ENCODE data around the gene C2CD5. TPM values are rescaled to one million over a fixed set of nuclear protein-coding genes. Genes with fewer than 3 reads are reported as not detected.

The C2CD5 gene
- polyA plus RNA-seq, 1 of the 3 experiments (the other 2 are of a cell fraction): 9.2 TPM

DNA sequence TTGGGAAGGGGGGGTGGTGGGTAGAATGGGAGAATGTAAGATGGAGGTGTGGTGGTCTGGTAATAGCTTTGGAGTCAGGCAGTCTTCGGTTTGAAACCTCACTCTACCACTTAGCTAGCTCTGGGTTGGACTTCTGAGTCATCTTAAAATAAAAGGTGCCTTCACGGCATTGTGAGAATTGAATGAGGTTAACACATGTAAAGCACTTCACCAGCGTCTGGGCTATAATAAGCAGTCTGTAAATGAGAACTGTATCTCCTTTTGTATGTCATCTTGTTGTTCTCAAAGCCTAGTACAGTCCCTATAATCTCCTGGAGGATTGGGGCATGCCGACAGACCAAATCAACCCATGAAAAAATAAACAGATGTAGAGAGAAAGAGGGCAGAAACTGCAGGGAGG lies 11.2 kb downstream of the C2CD5 start (continued):
- TF ChIP-seq EZH2phosphoT487 (IDR thresholded peaks at IDR 0.05; ENCODE audit: borderline replicate concordance, low read depth): no peak
- TF ChIP-seq NRF1 (IDR thresholded peaks at IDR 0.05; ENCODE audit: low read depth, low read length): no peak
- no peak for TF ChIP-seq POLR2AphosphoS5 (IDR thresholded peaks at IDR 0.05; ENCODE audit: low read depth, low read length)
- TF ChIP-seq SMC3 (IDR thresholded peaks at IDR 0.05; ENCODE audit: low read depth, low read length): no peak
- TF ChIP-seq TAF1 (IDR thresholded peaks at IDR 0.05; ENCODE audit: borderline replicate concordance, low read depth, low read length): no peak
- no peak for TF ChIP-seq MXI1 (IDR thresholded peaks at IDR 0.05; ENCODE audit: low read depth, low read length)
- TF ChIP-seq RXRA (IDR thresholded peaks at IDR 0.05; ENCODE audit: borderline replicate concordance, low read depth): no peak

DNA sequence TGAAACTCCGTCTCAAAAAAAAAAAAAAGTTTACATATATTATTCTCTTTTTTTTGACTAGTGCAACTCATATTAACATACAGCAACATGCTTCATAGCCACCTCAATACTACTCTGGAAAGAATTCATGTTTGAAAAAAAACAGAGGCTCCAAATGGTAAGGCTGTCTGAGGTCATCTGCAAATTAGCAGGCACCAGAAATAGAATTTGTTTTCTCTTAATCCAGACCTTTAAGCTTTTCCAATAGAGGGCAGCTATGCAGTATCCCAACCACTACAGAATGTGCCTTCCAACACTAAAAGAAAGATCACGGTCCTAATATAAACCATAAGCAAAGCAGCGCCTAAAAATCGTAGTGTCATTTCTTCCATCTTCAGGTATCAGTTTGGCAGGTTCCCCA lies 12.0 kb downstream of the C2CD5 start:
- Histone ChIP-seq H3K79me2 (ENCODE audit: insufficient read depth) (peaks cover 14% of the 10 kb centered on the region), H3F3A (replicated peaks; ENCODE audit: insufficient read depth) (peaks cover 29% of the 10 kb centered on the region), H3K9ac (no peak overlapping the region), H3K4me3 (ENCODE audit: low read depth in 2 of 2, low read length in 1 of 2) (no peak overlapping the region), H3K9me3 (0 out of 2 replicates have a peak, but pooled peaks cover 5% of the 10 kb centered on the region), H3K4me2 (no peak overlapping the region), H3K9me2 (no peaks in the 10 kb centered on the region), H3K36me3 (replicated peaks in 1 of 2; ENCODE audit: control insufficient read depth in 1 of 2, insufficient read depth in 2 of 2, low read length in 1 of 2) (peaks cover 17 to 28% of the 10 kb centered on the region in 2 experiments), H2AFZ (ENCODE audit: low read depth) (no peak overlapping the region), H3K4me1 (ENCODE audit: control insufficient read depth in 1 of 2, insufficient read depth in 2 of 2, low read depth in 1 of 2, low read length in 1 of 2) (peaks cover 0 to 22% of the 10 kb centered on the region in 2 experiments; a peak in 3 of 4 replicates), H3K27ac (ENCODE audit: low read depth in 2 of 2, low read length in 1 of 2) (no peak overlapping the region), H4K20me1 (ENCODE audit: insufficient read depth) (no peaks in the 10 kb centered on the region), H3K27me3 (ENCODE audit: insufficient read depth) (no peaks in the 10 kb centered on the region)
- DNase-seq: no peak
- ChIA-PET CTCF (interaction anchor here (1.0 to 2.1 kb wide), 2 partner anchors 10 to 12 kb away, joined by 3 to 6 read pairs; partner anchors contain the start of gene C2CD5), POLR2A (no interaction called here)
- WGBS (ENCODE audit: low lambda C conversion rate): 94% methylated on average over 4 of the region's 4 CpGs
- TF ChIP-seq MXI1 (IDR thresholded peaks at IDR 0.05; ENCODE audit: low read depth, low read length): no peak
- TF ChIP-seq FOXM1 (IDR thresholded peaks at IDR 0.05; ENCODE audit: low read depth): no peak
- TF ChIP-seq SIN3A (IDR thresholded peaks at IDR 0.05; ENCODE audit: borderline replicate concordance, low read depth, low read length): no peak
- TF ChIP-seq TCF12 (IDR thresholded peaks at IDR 0.05): no peak
- TF ChIP-seq TAF1 (IDR thresholded peaks at IDR 0.05; ENCODE audit: borderline replicate concordance, low read depth, low read length): no peak
- no peak for TF ChIP-seq RCOR1 (IDR thresholded peaks at IDR 0.05; ENCODE audit: low read length)
- TF ChIP-seq GABPA (IDR thresholded peaks at IDR 0.05; ENCODE audit: low read depth): no peak
- TF ChIP-seq TEAD4 (IDR thresholded peaks at IDR 0.05; ENCODE audit: borderline replicate concordance, insufficient read depth): no peak
- TF ChIP-seq RFX5 (IDR thresholded peaks at IDR 0.05; ENCODE audit: low read length): no peak
- TF ChIP-seq, protein P1, sequence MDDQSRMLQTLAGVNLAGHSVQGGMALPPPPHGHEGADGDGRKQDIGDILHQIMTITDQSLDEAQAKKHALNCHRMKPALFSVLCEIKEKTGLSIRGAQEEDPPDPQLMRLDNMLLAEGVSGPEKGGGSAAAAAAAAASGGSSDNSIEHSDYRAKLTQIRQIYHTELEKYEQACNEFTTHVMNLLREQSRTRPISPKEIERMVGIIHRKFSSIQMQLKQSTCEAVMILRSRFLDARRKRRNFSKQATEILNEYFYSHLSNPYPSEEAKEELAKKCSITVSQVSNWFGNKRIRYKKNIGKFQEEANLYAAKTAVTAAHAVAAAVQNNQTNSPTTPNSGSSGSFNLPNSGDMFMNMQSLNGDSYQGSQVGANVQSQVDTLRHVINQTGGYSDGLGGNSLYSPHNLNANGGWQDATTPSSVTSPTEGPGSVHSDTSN (IDR thresholded peaks at IDR 0.05): no peak
- TF ChIP-seq NFIC (IDR thresholded peaks at IDR 0.05; ENCODE audit: borderline replicate concordance): no peak
- TF ChIP-seq, protein P2, sequence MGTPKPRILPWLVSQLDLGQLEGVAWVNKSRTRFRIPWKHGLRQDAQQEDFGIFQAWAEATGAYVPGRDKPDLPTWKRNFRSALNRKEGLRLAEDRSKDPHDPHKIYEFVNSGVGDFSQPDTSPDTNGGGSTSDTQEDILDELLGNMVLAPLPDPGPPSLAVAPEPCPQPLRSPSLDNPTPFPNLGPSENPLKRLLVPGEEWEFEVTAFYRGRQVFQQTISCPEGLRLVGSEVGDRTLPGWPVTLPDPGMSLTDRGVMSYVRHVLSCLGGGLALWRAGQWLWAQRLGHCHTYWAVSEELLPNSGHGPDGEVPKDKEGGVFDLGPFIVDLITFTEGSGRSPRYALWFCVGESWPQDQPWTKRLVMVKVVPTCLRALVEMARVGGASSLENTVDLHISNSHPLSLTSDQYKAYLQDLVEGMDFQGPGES (IDR thresholded peaks at IDR 0.05; ENCODE audit: low read depth, low read length): no peak
- TF ChIP-seq, protein P3, sequence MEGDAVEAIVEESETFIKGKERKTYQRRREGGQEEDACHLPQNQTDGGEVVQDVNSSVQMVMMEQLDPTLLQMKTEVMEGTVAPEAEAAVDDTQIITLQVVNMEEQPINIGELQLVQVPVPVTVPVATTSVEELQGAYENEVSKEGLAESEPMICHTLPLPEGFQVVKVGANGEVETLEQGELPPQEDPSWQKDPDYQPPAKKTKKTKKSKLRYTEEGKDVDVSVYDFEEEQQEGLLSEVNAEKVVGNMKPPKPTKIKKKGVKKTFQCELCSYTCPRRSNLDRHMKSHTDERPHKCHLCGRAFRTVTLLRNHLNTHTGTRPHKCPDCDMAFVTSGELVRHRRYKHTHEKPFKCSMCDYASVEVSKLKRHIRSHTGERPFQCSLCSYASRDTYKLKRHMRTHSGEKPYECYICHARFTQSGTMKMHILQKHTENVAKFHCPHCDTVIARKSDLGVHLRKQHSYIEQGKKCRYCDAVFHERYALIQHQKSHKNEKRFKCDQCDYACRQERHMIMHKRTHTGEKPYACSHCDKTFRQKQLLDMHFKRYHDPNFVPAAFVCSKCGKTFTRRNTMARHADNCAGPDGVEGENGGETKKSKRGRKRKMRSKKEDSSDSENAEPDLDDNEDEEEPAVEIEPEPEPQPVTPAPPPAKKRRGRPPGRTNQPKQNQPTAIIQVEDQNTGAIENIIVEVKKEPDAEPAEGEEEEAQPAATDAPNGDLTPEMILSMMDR (IDR thresholded peaks at IDR 0.05): no peak
- no peak for TF ChIP-seq EP300 (IDR thresholded peaks at IDR 0.05; ENCODE audit: borderline replicate concordance in 1 of 2, low read depth in 1 of 2, low read length in 1 of 2)
- TF ChIP-seq, protein P4, sequence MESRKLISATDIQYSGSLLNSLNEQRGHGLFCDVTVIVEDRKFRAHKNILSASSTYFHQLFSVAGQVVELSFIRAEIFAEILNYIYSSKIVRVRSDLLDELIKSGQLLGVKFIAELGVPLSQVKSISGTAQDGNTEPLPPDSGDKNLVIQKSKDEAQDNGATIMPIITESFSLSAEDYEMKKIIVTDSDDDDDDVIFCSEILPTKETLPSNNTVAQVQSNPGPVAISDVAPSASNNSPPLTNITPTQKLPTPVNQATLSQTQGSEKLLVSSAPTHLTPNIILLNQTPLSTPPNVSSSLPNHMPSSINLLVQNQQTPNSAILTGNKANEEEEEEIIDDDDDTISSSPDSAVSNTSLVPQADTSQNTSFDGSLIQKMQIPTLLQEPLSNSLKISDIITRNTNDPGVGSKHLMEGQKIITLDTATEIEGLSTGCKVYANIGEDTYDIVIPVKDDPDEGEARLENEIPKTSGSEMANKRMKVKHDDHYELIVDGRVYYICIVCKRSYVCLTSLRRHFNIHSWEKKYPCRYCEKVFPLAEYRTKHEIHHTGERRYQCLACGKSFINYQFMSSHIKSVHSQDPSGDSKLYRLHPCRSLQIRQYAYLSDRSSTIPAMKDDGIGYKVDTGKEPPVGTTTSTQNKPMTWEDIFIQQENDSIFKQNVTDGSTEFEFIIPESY (IDR thresholded peaks at IDR 0.05; ENCODE audit: borderline replicate concordance, low read depth): no peak
- no peak for TF ChIP-seq YY1 (IDR thresholded peaks at IDR 0.05; ENCODE audit: low read depth)
- no peak for TF ChIP-seq GATA2 (CRISPR knock-in tag; IDR thresholded peaks at IDR 0.05)

Data from SK-N-SH (cell line).